Mesenchymal stem cell (in vitro differentiated cells and primary cell): ENCODE measurements around the gene SLC22A31.

Experiments
- DNase-seq: peaks from one replicate; pipeline ENCODE4 v3.0.0-alpha.2; 2013
- H2AFZ ChIP-seq: one replicate; pipeline ENCODE4 v1.6.1; 2013; ENCODE audit warnings: low read depth, mild to moderate bottlenecking, control low read depth, inconsistent platforms, low read length, moderate library complexity
- H2AK5ac ChIP-seq: 2 replicates; pipeline ENCODE4 v1.6.1; 2013; ENCODE audit warnings: low read length, moderate library complexity, mild to moderate bottlenecking, inconsistent platforms; ENCODE audit not compliant: severe bottlenecking
- H2BK120ac ChIP-seq: one replicate; pipeline ENCODE4 v1.6.1; 2013; ENCODE audit warnings: low read depth, mild to moderate bottlenecking, inconsistent platforms, low read length, moderate library complexity
- H2BK12ac ChIP-seq, 2 experiments: one replicate each; pipeline ENCODE4 v1.6.1; 2013; ENCODE audit warnings: inconsistent platforms in 2 of 2, low read length in 2 of 2, mild to moderate bottlenecking in 2 of 2, moderate library complexity in 2 of 2, control low read depth in 1 of 2
- H2BK15ac ChIP-seq: one replicate; pipeline ENCODE4 v1.6.1; 2013; ENCODE audit warnings: mild to moderate bottlenecking, low read depth, inconsistent platforms; ENCODE audit not compliant: poor library complexity, severe bottlenecking
- H2BK5ac ChIP-seq: 2 replicates; pipeline ENCODE4 v1.6.1; 2013; ENCODE audit warnings: low read depth, mild to moderate bottlenecking, low read length, control low read depth, inconsistent platforms; ENCODE audit not compliant: poor library complexity, severe bottlenecking
- H3K14ac ChIP-seq, 2 experiments: one replicate each; pipeline ENCODE4 v1.6.1; 2013; ENCODE audit warnings: inconsistent platforms in 2 of 2, low read length in 2 of 2, control low read depth in 1 of 2, mild to moderate bottlenecking in 1 of 2, moderate library complexity in 1 of 2
- H3K18ac ChIP-seq, 2 experiments: one replicate each; pipeline ENCODE4 v1.6.1; 2013; ENCODE audit warnings: inconsistent platforms in 2 of 2, low read length in 2 of 2, control low read depth in 1 of 2, low read depth in 1 of 2, mild to moderate bottlenecking in 1 of 2
- H3K23ac ChIP-seq, 2 experiments: one replicate each; pipeline ENCODE4 v1.6.1; 2013; ENCODE audit warnings: inconsistent platforms in 2 of 2, low read length in 2 of 2, mild to moderate bottlenecking in 2 of 2, moderate library complexity in 2 of 2, control low read depth in 1 of 2
- H3K27ac ChIP-seq: 2 replicates; pipeline ENCODE4 v1.5.1; 2013; ENCODE audit warnings: mild to moderate bottlenecking, moderate library complexity, low read length, control low read depth, inconsistent platforms; ENCODE audit not compliant: poor library complexity, severe bottlenecking
- H3K27me3 ChIP-seq, 2 experiments: 2 replicates each; pipeline versions ENCODE4 v1.6.1 to v1.7.0; 2013; ENCODE audit warnings: low read length in 2 of 2, mild to moderate bottlenecking in 2 of 2, moderate library complexity in 2 of 2, control low read depth in 1 of 2, inconsistent platforms in 1 of 2; ENCODE audit not compliant: control insufficient read depth in 1 of 2, insufficient read depth in 1 of 2
- H3K36me3 ChIP-seq, 2 experiments: 2 replicates each; pipeline versions ENCODE4 v1.6.1 to v1.7.0; 2013; ENCODE audit warnings: low read length in 2 of 2, control low read depth in 1 of 2, inconsistent platforms in 1 of 2, low read depth in 1 of 2, mild to moderate bottlenecking in 1 of 2; ENCODE audit not compliant: insufficient read depth in 2 of 2, control insufficient read depth in 1 of 2
- H3K4ac ChIP-seq, 2 experiments: one replicate each; pipeline ENCODE4 v1.6.1; 2013; ENCODE audit warnings: inconsistent platforms in 2 of 2, low read length in 2 of 2, mild to moderate bottlenecking in 2 of 2, moderate library complexity in 2 of 2, control low read depth in 1 of 2, low read depth in 1 of 2
- H3K4me1 ChIP-seq: 2 replicates; pipeline ENCODE4 v1.6.1; 2013; ENCODE audit warnings: low read depth, low read length, control low read depth; ENCODE audit not compliant: control insufficient read depth, insufficient read depth
- H3K4me2 ChIP-seq: 2 replicates; pipeline ENCODE4 v1.6.1; 2013; ENCODE audit warnings: low read length, mild to moderate bottlenecking, inconsistent platforms; ENCODE audit not compliant: poor library complexity, severe bottlenecking
- H3K4me3 ChIP-seq, 2 experiments: 2 replicates each; pipeline versions ENCODE4 v1.5.1 to v1.7.0; 2013; ENCODE audit warnings: low read length in 2 of 2, mild to moderate bottlenecking in 2 of 2, control low read depth in 1 of 2, low read depth in 1 of 2; ENCODE audit not compliant: insufficient read depth in 1 of 2
- H3K79me1 ChIP-seq: replicated peaks from 2 replicates; pipeline ENCODE4 v1.6.1; 2013; ENCODE audit warnings: mild to moderate bottlenecking, control low read depth, low read length, inconsistent platforms; ENCODE audit not compliant: poor library complexity, severe bottlenecking
- H3K9ac ChIP-seq: 2 replicates; pipeline ENCODE4 v1.7.0; 2013; ENCODE audit warnings: mild to moderate bottlenecking, low read length, moderate library complexity
- H3K9me3 ChIP-seq: 2 replicates; pipeline ENCODE4 v1.7.0; 2013; ENCODE audit warnings: mild to moderate bottlenecking, low read length; ENCODE audit not compliant: control insufficient read depth
- H4K8ac ChIP-seq: one replicate; pipeline ENCODE4 v1.6.1; 2013; ENCODE audit warnings: inconsistent platforms, mild to moderate bottlenecking, low read length, moderate library complexity
- H4K91ac ChIP-seq: one replicate; pipeline ENCODE4 v1.6.1; 2013; ENCODE audit warnings: mild to moderate bottlenecking, low read length, inconsistent platforms
- WGBS: methylation state at CpG from one replicate; pipeline ENCODE4 v1.1.7; 2013; ENCODE audit warnings: mixed read lengths; 5-methylcytosine and 5-hydroxymethylcytosine counted together

SLC22A31 gene

DNA sequence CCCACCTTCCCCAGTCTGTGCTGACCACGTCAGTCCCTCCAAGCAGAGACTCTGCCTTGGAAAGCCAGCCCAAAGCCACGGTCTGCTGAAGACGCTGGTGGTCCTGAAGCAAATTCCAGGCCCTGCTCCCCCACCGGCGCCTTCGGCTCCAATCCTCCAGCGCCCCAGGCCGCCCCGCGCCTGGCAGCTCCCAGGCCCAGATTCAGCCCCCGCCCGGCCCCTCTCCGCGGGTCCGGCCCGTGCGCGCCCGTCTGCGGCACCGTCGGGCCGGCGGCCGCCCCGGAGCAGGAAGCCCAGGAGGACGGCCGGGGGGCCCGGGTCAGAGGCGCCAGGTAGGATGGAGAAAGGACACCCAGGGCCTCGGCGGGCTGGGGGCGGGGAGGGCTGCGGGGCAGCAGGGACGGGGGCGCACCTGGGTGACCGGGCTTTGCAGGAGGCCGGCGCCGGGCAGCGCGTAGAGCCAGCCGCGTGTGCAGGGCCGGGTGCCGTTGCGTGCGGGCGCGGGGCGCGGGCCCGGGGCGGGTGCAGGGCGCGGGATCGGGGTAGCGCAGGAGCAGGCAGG lies 594 bp upstream of the SLC22A31 start:
- Histone ChIP-seq H3K18ac (peak overlapping the region in 1 of 2 experiments; percentile 69), H3K14ac (peak overlapping the region in 1 of 2 experiments; percentile 21), H3K9me3 (peaks cover 3% of the 10 kb centered on the region), H3K36me3 (peaks cover 0 to 7% of the 10 kb centered on the region in 2 experiments), H2BK5ac (no peak overlapping the region), H3K4ac (no peak overlapping the region), H4K91ac (no peak overlapping the region), H3K79me1 (no peaks in the 10 kb centered on the region), H2BK120ac (no peak overlapping the region), H3K23ac (peak overlapping the region in 1 of 2 experiments; percentile 88), H3K4me2 (peak overlapping the region; percentile 91), H2BK12ac (no peak overlapping the region), H3K9ac (no peak overlapping the region), H3K4me1 (peaks cover 17% of the 10 kb centered on the region), H2AFZ (peak overlapping the region; percentile 77), H3K27ac (no peak overlapping the region), H3K27me3 (peaks cover 44 to 66% of the 10 kb centered on the region in 2 experiments), H2BK15ac (no peak overlapping the region), H2AK5ac (no peak overlapping the region), H3K4me3 (peak overlapping the region in 1 of 2 experiments; percentile 40), H4K8ac (no peak overlapping the region)
- no peak for DNase-seq
- 5% methylated on average over 42 of the region's 58 CpGs for WGBS

DNA sequence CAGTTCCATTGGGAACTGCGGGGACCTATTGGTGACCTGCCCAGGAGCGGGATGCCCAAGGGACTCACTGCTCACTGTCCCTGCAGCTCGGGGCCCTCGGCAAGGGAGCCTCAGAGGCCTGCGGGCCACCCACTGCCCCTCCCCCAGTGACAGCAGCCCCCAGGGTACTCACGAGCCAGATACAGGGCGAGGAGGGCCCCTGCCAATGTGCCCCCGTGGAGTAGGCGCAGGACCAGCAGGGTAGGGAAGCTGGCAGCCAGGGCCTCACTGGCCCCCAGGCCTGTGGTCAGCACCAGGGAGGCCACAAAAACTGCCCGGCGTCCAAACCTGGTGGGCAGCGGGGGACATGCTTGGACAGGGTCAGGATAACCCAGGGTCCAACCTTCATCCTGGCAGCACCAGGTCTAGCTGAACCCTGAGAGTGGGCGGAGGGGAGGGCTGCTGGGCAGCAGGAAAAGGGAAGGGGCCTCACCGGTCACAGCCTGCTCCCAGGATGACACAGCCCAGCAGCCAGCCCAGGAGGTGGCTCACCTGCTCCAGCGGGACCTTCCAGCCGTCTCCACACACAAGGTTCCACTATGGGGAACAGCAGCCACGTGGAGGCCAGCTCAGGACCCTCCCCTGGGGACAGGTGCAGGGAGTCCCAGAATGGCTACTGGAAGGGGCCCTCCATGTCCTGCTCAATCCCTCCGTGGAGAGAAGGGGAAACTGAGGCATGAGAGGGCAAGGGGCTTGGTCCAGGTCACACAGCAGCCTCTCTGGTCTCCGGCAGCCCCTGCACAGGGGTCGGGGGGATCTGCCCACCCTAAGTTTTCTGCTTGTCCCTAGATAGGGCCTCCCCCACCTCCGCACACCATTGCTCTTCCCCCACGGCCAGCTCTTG lies 855 bp downstream of the SLC22A31 start:
- peaks cover 44 to 70% of the 10 kb centered on the region in 2 experiments for H3K27me3 ChIP-seq
- H2BK15ac ChIP-seq, result peak overlapping the region; percentile 12
- H2BK5ac ChIP-seq, result no peak overlapping the region
- no peaks in the 10 kb centered on the region for H3K79me1 ChIP-seq
- DNase-seq, result no peak
- no peak overlapping the region for H3K9ac ChIP-seq
- peaks cover 17% of the 10 kb centered on the region for H3K4me1 ChIP-seq
- H3K36me3 ChIP-seq, result peaks cover 0 to 7% of the 10 kb centered on the region in 2 experiments
- H4K91ac ChIP-seq, result no peak overlapping the region
- H3K23ac ChIP-seq, result no peak overlapping the region
- H2BK120ac ChIP-seq, result no peak overlapping the region
- H3K4me3 ChIP-seq, result no peak overlapping the region
- no peak overlapping the region for H2AK5ac ChIP-seq
- no peak overlapping the region for H3K4me2 ChIP-seq
- WGBS, result 87% methylated on average over 22 of the region's 22 CpGs
- H3K18ac ChIP-seq, result no peak overlapping the region
- no peak overlapping the region for H3K27ac ChIP-seq
- no peak overlapping the region for H4K8ac ChIP-seq
- H3K9me3 ChIP-seq, result peaks cover 3% of the 10 kb centered on the region
- no peak overlapping the region for H2BK12ac ChIP-seq
- H2AFZ ChIP-seq, result no peak overlapping the region
- H3K14ac ChIP-seq, result no peak overlapping the region
- H3K4ac ChIP-seq, result peak overlapping the region in 1 of 2 experiments; percentile 60

GRCh38 chr16:89198417-89199240 lies 1.7 kb downstream of the SLC22A31 start:
- no peak overlapping the region for H4K8ac ChIP-seq
- no peak overlapping the region for H3K4me3 ChIP-seq
- no peak overlapping the region for H3K27ac ChIP-seq
- no peaks in the 10 kb centered on the region for H3K79me1 ChIP-seq
- DNase-seq, result no peak
- H2BK15ac ChIP-seq, result no peak overlapping the region
- no peak overlapping the region for H3K4me2 ChIP-seq
- H3K9ac ChIP-seq, result no peak overlapping the region
- H4K91ac ChIP-seq, result no peak overlapping the region
- no peak overlapping the region for H2BK5ac ChIP-seq
- peaks cover 44 to 70% of the 10 kb centered on the region in 2 experiments for H3K27me3 ChIP-seq
- no peak overlapping the region for H3K18ac ChIP-seq
- no peak overlapping the region for H2BK12ac ChIP-seq
- no peak overlapping the region for H3K4ac ChIP-seq
- H2AFZ ChIP-seq, result no peak overlapping the region
- peaks cover 0 to 7% of the 10 kb centered on the region in 2 experiments for H3K36me3 ChIP-seq
- no peak overlapping the region for H3K14ac ChIP-seq
- H2AK5ac ChIP-seq, result no peak overlapping the region
- H3K9me3 ChIP-seq, result peaks cover 3% of the 10 kb centered on the region
- WGBS, result 92% methylated on average over 19 of the region's 28 CpGs
- H2BK120ac ChIP-seq, result no peak overlapping the region
- H3K23ac ChIP-seq, result no peak overlapping the region
- peaks cover 17% of the 10 kb centered on the region for H3K4me1 ChIP-seq
